GM19025 (cell line): Measurements from ENCODE around the gene GOLT1A.

Source experiments
- ATAC-seq: cut with Tn5 transposase; IDR thresholded peaks from one replicate; pipeline ENCODE4 v1.9.1; 2021; ENCODE audit warnings: mild to moderate bottlenecking, low read depth, moderate library complexity; ENCODE audit not compliant: unreplicated experiment

The GOLT1A gene, protein sequence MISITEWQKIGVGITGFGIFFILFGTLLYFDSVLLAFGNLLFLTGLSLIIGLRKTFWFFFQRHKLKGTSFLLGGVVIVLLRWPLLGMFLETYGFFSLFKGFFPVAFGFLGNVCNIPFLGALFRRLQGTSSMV

DNA sequence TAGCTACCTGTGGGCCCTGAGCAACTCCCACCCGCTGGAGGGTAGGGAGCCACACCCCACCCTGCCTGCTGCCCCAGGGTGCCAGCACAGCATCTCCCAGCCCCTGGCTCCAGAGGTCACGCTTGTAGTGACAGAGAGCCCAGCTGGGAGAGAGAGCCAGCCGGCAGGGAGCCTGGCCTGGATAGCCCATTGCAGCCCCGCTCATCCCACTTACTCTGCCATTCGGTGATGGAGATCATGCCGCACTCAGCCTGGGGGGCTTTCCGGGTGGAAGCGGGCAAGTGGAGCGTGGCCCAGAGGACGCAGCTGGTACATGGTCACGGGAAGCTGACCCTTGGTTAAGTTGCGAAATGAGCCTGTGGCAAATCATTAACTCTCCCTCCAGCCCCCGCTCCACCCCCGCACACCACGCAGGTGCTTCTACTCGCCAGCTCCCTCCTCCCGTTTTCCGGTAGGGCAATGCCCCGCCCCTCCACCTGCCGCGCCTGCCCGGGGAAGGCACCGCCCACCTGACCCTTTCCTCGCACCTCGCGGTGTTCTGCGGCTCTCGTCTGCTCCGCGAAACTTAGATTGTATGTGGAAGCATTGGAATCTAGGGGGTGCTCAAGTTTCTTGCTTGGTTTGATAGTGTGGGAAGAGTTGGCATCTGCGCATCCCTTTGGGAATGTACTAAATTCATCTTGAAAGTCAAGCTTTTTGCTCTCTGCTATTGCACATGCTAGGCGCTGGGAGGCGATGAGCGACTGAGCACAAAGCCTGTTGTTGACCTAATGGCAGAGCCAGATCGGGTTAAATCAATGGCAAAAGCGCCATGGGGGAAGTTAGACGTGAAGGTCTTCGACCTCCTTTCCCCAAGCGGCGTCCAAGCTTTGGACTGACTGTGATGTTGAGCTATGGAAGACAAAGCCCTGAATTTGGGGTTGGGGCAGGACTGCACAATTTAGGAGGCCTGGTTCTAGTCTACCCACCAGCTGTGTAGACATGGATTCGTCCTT lies at the start of gene GOLT1A:
TSS of gene GOLT1A (minus strand) at position 321 of the 995 bp plus-strand sequence. CDS start at position 239, 82 bp downstream.
- no peak for ATAC-seq

- ATAC-seq, result no peak
Observed at GRCh38 chr1:204263254-204263910, 49.6 kb upstream of the GOLT1A start.

GRCh38 chr1:204262506-204263253 lies 48.9 kb upstream of the GOLT1A start:
- ATAC-seq, result no peak

DNA sequence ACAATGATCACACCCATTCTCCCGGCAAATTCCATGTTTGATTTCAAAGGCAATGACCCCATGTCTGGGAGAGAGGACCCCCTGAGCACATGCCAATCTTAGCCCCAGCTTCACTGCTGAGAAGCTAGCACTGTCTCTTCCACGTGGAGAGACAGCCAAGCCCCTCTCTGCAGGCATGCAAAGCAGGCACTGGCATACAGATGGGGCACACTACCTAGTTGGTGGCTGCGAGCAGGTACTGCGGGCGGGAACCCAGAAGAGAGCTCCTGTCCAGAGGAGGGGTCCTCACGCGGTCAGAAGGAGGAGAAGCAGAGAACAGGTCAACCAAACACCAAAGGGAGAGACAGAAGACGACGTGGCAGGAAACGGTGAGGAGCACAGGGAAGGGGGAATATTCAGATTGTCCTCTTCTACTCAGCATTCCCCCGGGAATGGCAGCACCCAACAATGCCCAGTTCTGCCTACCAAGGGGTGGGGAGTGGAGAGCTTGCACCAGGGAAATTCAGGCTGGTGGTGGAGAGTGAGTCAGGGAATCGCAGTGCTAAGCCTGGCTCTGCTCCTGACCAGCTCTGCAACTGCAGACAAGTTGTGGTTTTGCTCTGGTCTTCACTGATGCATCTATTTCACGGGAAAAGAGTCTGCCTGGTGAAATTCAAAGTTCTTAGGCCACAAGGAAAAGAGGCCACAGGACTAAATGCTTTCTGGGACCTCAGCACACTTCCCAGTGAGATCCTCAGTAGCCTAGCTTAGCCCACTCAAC lies 48.1 kb upstream of the GOLT1A start:
- no peak for ATAC-seq

- ATAC-seq, result no peak
Observed at GRCh38 chr1:204261266-204261665, 47.5 kb upstream of the GOLT1A start.

GRCh38 chr1:204260601-204261197 lies 46.9 kb upstream of the GOLT1A start:
- ATAC-seq, result no peak

- ATAC-seq, result no peak
Observed at GRCh38 chr1:204259782-204260181, 46.0 kb upstream of the GOLT1A start.

- no peak for ATAC-seq
Observed at GRCh38 chr1:204259196-204259595, 45.4 kb upstream of the GOLT1A start.

- no peak for ATAC-seq
Observed at GRCh38 chr1:204258213-204259115, 44.7 kb upstream of the GOLT1A start.

DNA sequence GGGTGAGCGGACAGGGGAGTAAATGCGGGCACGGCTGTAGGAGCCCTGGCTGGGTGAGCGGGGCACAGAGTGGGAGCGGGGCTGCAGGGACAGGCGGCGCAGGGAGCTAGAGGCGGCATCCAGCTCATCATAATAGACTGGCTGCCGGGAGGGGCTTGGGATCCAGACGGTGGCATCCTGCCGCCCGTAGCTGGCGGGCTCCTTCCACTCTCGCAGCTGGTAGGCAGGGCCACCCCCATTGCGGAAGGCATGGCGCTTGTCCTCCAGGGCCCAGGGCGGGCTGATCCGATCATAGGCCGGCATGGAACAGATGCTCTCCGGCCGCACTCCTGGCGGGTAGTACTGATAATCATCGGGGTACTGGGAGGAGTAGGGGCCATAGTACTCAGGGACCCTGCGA lies 43.7 kb upstream of the GOLT1A start:
- ATAC-seq, result no peak

DNA sequence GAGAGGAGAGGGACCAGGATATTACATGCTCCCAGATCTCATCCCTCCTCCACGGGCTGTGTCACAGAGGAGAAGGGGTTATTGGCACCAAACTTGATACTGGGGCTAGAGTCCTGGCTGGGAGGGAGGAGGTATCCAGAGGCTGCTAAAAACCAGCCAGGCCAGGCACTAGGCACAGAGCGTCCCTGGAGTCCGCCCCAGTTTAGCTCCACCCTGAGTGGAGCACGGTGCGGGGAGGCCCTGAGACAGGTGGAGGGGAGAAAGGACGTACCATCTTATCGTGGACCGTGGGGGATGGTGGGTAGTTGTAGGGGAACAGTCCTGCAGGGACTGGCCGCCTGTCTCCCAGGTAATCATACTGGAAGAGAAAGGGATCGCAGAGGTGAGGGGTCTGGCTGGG lies 42.7 kb upstream of the GOLT1A start:
- no peak for ATAC-seq

GRCh38 chr1:204255966-204256365 lies 42.2 kb upstream of the GOLT1A start:
- ATAC-seq, result no peak

GRCh38 chr1:204255225-204255624 lies 41.4 kb upstream of the GOLT1A start:
- ATAC-seq, result no peak

DNA sequence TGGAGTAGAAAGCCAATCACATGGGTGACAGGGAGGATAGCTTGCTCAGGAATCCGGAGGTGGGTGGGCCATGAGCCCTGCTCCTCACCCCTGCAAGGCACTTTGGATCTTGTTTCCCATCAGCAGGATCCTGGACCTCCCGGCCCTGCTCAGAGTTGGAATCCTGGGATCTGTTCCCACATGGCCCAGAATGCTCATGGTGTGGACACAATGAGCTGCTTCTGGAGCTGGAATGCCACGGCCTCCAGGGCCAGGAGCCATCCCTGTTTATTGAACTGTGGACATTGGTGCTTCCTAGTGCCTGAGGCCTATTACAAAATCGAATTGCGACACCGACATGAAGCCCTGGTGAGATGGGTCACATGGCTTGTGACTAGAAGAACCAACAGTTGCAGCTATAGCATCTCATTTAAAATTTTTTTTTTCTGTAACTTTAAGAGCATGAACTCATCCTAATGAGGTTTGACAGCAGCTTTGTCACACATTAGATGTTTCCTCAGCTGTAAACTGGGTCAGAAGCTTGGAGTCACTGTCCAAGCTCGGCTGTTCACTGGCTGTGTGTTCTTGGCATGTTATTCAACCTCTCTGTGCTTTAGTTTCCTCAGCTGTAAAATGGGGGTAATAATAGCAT lies 40.4 kb upstream of the GOLT1A start:
- no peak for ATAC-seq

GRCh38 chr1:204251926-204252689 lies 38.3 kb upstream of the GOLT1A start:
- ATAC-seq, result no peak

DNA sequence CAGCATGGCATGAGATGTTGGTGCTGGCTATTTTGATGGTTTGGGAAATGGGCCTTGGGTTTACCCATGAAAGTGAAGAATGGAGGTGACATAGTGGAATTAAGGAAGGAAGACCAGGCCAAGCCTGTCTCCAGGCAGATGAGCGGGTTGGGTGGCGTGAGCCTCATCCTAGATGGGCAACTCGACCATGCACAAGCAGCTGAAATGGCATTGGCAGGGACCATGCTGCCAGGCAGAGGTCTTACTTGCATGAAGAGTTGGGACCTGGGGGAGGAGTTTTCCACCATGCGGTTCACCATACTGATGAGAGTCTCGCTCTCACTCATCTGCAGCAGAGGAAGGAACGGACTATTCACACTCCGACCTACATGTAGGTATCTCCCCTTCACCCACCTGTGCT lies 37.5 kb upstream of the GOLT1A start:
- no peak for ATAC-seq

- no peak for ATAC-seq
Observed at GRCh38 chr1:204250428-204251030, 36.7 kb upstream of the GOLT1A start.
